Peyer's patch (tissue), 4 donors: Measurements from ENCODE around the gene CDYL. TPM values are rescaled to one million over a fixed set of nuclear protein-coding genes. Genes with fewer than 3 reads are reported as not detected.

ENCODE experiments used
- DNase-seq, 3 donors: peaks; one replicate each; pipeline ENCODE4 v3.0.0-alpha.2; 2017 to 2019
- H3K27ac ChIP-seq, 4 donors: fragments of 200-600 bp; sonication (generic); one replicate each; pipeline ENCODE4 v1.5.1; 2016 to 2019
- H3K27me3 ChIP-seq, 2 donors: fragments of 200-600 bp; sonication (generic); one replicate each; pipeline ENCODE4 v1.5.1; 2019
- H3K36me3 ChIP-seq, 3 donors: fragments of 200-600 bp; sonication (generic); one replicate each; pipeline ENCODE4 v1.5.1; 2016 to 2019
- H3K4me1 ChIP-seq, 4 donors: fragments of 200-600 bp; sonication (generic); one replicate each; pipeline ENCODE4 v1.5.1; 2016 to 2019
- H3K4me3 ChIP-seq, 4 donors: fragments of 200-600 bp; sonication (generic); 1 replicate in 3 of 4; 2 replicates in 1 of 4; pipeline ENCODE4 v1.5.1; 2016 to 2019; ENCODE audit warnings: mild to moderate bottlenecking in 1 of 4
- H3K9me3 ChIP-seq, 4 donors: fragments of 200-600 bp; sonication (generic); one replicate each; pipeline ENCODE4 v1.5.1; 2016 to 2019; ENCODE audit warnings: mild to moderate bottlenecking in 1 of 4
- CTCF ChIP-seq, 6 experiments: fragments of 450-650 bp in 4 of 6; fragments of 200-600 bp in 2 of 6; sonication (generic) in 1 of 6; IDR thresholded peaks; one replicate each; pipeline ENCODE4 v1.5.1; 2017 to 2019; ENCODE audit warnings: antibody characterized with exemption in 6 of 6, mild to moderate bottlenecking in 3 of 6, moderate library complexity in 1 of 6
- POLR2A ChIP-seq, 2 donors: fragments of 450-650 bp; IDR thresholded peaks; one replicate each; pipeline ENCODE4 v1.5.1; 2017; ENCODE audit warnings: antibody characterized with exemption in 2 of 2, mild to moderate bottlenecking in 2 of 2, moderate library complexity in 2 of 2
- total RNA-seq, 4 donors: library from RNA; depleted of rRNA; stranded (reverse); fragments of >200 nt; gene quantifications; one replicate each; pipeline ENCODE4 v1.1.0, GENCODE V29; 2016

Gene CDYL
- total RNA-seq, 4 donors from 2014 or later = 31.2 to 77.6 (median 35.2) TPM

- DNase-seq = no peak
- Histone ChIP-seq H3K36me3 (no peaks in the 10 kb centered on the region), H3K27me3 (no peaks in the 10 kb centered on the region), H3K9me3 (no peaks in the 10 kb centered on the region), H3K4me1 (no peaks in the 10 kb centered on the region), H3K27ac (no peak overlapping the region), H3K4me3 (no peak overlapping the region)
- TF ChIP-seq POLR2A (IDR thresholded peaks at IDR 0.05) (no peak), CTCF (IDR thresholded peaks at IDR 0.05) (no peak)
Observed at GRCh38 chr6:4972438-4972837, 196.2 kb downstream of the CDYL start.

GRCh38 chr6:4973415-4973814 is 197.2 kb downstream of the CDYL start:
- no peaks in the 10 kb centered on the region for H3K27me3 ChIP-seq
- no peaks in the 10 kb centered on the region for H3K4me1 ChIP-seq
- no peak overlapping the region for H3K27ac ChIP-seq
- H3K36me3 ChIP-seq = no peaks in the 10 kb centered on the region
- no peak overlapping the region for H3K4me3 ChIP-seq
- TF ChIP-seq POLR2A (IDR thresholded peaks at IDR 0.05) (no peak), CTCF (IDR thresholded peaks at IDR 0.05) (no peak)
- no peak for DNase-seq
- H3K9me3 ChIP-seq = no peaks in the 10 kb centered on the region

GRCh38 chr6:4973982-4974745 is 198.0 kb downstream of the CDYL start:
- Histone ChIP-seq H3K9me3 (peaks cover 0 to 1% (median 0%) of the 10 kb centered on the region in 4 donors), H3K36me3 (no peaks in the 10 kb centered on the region), H3K4me3 (no peak overlapping the region), H3K27me3 (no peaks in the 10 kb centered on the region), H3K27ac (no peak overlapping the region), H3K4me1 (no peaks in the 10 kb centered on the region)
- no peak for DNase-seq
- TF ChIP-seq POLR2A (IDR thresholded peaks at IDR 0.05) (no peak), CTCF (IDR thresholded peaks at IDR 0.05) (no peak)

GRCh38 chr6:4974962-4975361 is 198.8 kb downstream of the CDYL start:
- no peak for DNase-seq
- Histone ChIP-seq H3K27ac (no peak overlapping the region), H3K4me1 (no peaks in the 10 kb centered on the region), H3K9me3 (peaks cover 0 to 9% (median 2%) of the 10 kb centered on the region in 4 donors), H3K27me3 (no peaks in the 10 kb centered on the region), H3K4me3 (no peak overlapping the region), H3K36me3 (no peaks in the 10 kb centered on the region)
- TF ChIP-seq POLR2A (IDR thresholded peaks at IDR 0.05) = no peak
- no peak for TF ChIP-seq CTCF (IDR thresholded peaks at IDR 0.05)

GRCh38 chr6:4975506-4975905 is 199.3 kb downstream of the CDYL start:
- Histone ChIP-seq H3K27ac (no peak overlapping the region), H3K36me3 (no peaks in the 10 kb centered on the region), H3K4me3 (no peak overlapping the region), H3K4me1 (no peaks in the 10 kb centered on the region), H3K9me3 (peaks cover 0 to 9% (median 2%) of the 10 kb centered on the region in 4 donors), H3K27me3 (no peaks in the 10 kb centered on the region)
- TF ChIP-seq POLR2A (IDR thresholded peaks at IDR 0.05) (no peak), CTCF (IDR thresholded peaks at IDR 0.05) (no peak)
- no peak for DNase-seq
